Transverse colon (tissue), 4 donors: ENCODE measurements around the gene RDX.

ENCODE experiments used
- POLR2AphosphoS5 ChIP-seq, 3 donors: sonication (generic); formaldehyde crosslinking; IDR thresholded peaks; one replicate each; pipeline ENCODE4 v1.6.1; 2016; ENCODE audit warnings: antibody characterized with exemption in 3 of 3
- TF ChIP-seq, protein P1 (sequence below), 5 experiments: fragments of 200-600 bp in 3 of 5; fragments of 450-650 bp in 2 of 5; sonication (generic) in 3 of 5; IDR thresholded peaks; 1 replicate in 2 of 5; 2 replicates in 3 of 5; pipeline ENCODE4 v1.5.1; 2016 to 2017; ENCODE audit warnings: antibody characterized with exemption in 5 of 5, inconsistent platforms in 3 of 5, mild to moderate bottlenecking in 2 of 5, moderate library complexity in 1 of 5

DNA sequence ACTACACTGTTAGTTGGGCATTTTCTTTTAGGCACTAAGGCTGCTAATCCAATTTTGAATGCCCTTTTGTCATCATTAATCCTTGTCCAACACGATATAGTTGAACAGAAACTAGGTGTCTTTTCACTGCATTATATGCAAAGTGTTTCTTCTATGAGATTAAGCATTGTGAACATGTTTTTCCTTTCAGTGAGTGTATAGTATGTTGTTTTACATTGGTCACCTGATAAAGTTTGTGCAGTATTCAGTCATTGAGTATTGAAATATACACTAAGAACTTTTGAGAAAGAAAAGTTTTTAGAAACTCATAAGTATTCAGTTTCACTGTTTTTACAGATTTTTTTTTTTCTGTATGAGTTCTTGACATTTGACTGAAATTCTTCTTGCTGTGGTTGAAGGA, 144.2 kb downstream of the RDX start:
- TF ChIP-seq, protein P1, sequence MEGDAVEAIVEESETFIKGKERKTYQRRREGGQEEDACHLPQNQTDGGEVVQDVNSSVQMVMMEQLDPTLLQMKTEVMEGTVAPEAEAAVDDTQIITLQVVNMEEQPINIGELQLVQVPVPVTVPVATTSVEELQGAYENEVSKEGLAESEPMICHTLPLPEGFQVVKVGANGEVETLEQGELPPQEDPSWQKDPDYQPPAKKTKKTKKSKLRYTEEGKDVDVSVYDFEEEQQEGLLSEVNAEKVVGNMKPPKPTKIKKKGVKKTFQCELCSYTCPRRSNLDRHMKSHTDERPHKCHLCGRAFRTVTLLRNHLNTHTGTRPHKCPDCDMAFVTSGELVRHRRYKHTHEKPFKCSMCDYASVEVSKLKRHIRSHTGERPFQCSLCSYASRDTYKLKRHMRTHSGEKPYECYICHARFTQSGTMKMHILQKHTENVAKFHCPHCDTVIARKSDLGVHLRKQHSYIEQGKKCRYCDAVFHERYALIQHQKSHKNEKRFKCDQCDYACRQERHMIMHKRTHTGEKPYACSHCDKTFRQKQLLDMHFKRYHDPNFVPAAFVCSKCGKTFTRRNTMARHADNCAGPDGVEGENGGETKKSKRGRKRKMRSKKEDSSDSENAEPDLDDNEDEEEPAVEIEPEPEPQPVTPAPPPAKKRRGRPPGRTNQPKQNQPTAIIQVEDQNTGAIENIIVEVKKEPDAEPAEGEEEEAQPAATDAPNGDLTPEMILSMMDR (IDR thresholded peaks at IDR 0.05) = no peak
- TF ChIP-seq POLR2AphosphoS5 (IDR thresholded peaks at IDR 0.05) = no peak
